Upper lobe of left lung (tissue), 4 donors: ENCODE data around the gene SIGLEC12.

Source experiments
- CTCF ChIP-seq, 6 experiments: fragments of 450-650 bp in 4 of 6; fragments of 200-600 bp in 2 of 6; sonication (generic) in 2 of 6; IDR thresholded peaks; one replicate each; pipeline ENCODE4 v1.5.1; 2016 to 2019; ENCODE audit warnings: antibody characterized with exemption in 6 of 6
- POLR2A ChIP-seq, 4 donors: fragments of 450-650 bp; IDR thresholded peaks; one replicate each; pipeline ENCODE4 v1.5.1; 2016 to 2017; ENCODE audit warnings: antibody characterized with exemption in 4 of 4, mild to moderate bottlenecking in 2 of 4

- no peak for TF ChIP-seq POLR2A (IDR thresholded peaks at IDR 0.05)
- no peak for TF ChIP-seq CTCF (IDR thresholded peaks at IDR 0.05)
These were observed 8.4 kb upstream of the SIGLEC12 start for GRCh38 chr19:51509823-51510660.
